H9 (cell line): ENCODE data around the gene PTPRN2. TPM values are rescaled to one million over a fixed set of nuclear protein-coding genes. Genes with fewer than 3 reads are reported as not detected.
"Not testable (repeated sequence)": the region's sequence is repeated elsewhere in the genome, so short reads cannot be mapped to it uniquely, and the experiment has no call there.

Experiments used
- DNase-seq: peaks from one replicate; pipeline ENCODE4 v3.0.0-alpha.2; 2017
- H2AFZ ChIP-seq: one replicate; pipeline ENCODE4 v1.6.1; 2013; ENCODE audit warnings: mild to moderate bottlenecking, low read length, control low read depth, moderate library complexity
- H2AK5ac ChIP-seq: 2 replicates; pipeline ENCODE4 v1.6.1; 2013; ENCODE audit warnings: low read length, control low read depth, mixed read lengths; ENCODE audit not compliant: insufficient read length
- H2BK120ac ChIP-seq: one replicate; pipeline ENCODE4 v1.6.1; 2013; ENCODE audit warnings: low read depth, mild to moderate bottlenecking, low read length, control low read depth, inconsistent platforms; ENCODE audit not compliant: poor library complexity, severe bottlenecking
- H2BK12ac ChIP-seq: 2 replicates; pipeline ENCODE4 v1.6.1; 2013; ENCODE audit warnings: low read length, control low read depth, mixed read lengths, low read depth; ENCODE audit not compliant: insufficient read length
- H2BK15ac ChIP-seq: 2 replicates; pipeline ENCODE4 v1.6.1; 2013; ENCODE audit warnings: low read depth, low read length, control low read depth
- H2BK20ac ChIP-seq: one replicate; pipeline ENCODE4 v1.6.1; 2013; ENCODE audit warnings: low read depth, mild to moderate bottlenecking, low read length, control low read depth, inconsistent platforms; ENCODE audit not compliant: poor library complexity, severe bottlenecking
- H2BK5ac ChIP-seq: 2 replicates; pipeline ENCODE4 v1.6.1; 2013; ENCODE audit warnings: low read length, control low read depth, mixed read lengths; ENCODE audit not compliant: insufficient read length
- H3K14ac ChIP-seq: 2 replicates; pipeline ENCODE4 v1.6.1; 2013; ENCODE audit warnings: low read length, control low read depth; ENCODE audit not compliant: insufficient read depth
- H3K18ac ChIP-seq: 2 replicates; pipeline ENCODE4 v1.6.1; 2013; ENCODE audit warnings: low read depth, mild to moderate bottlenecking, mixed read lengths, low read length, control low read depth; ENCODE audit not compliant: insufficient read length
- H3K23ac ChIP-seq: 2 replicates; pipeline ENCODE4 v1.6.1; 2013; ENCODE audit warnings: low read length, control low read depth, mixed read lengths, low read depth; ENCODE audit not compliant: insufficient read length
- H3K23me2 ChIP-seq: 2 replicates; pipeline ENCODE4 v1.6.1; 2013; ENCODE audit warnings: low read depth, mild to moderate bottlenecking, mixed read lengths, low read length, control low read depth; ENCODE audit not compliant: insufficient read length, poor library complexity, severe bottlenecking
- H3K27ac ChIP-seq: 2 replicates; pipeline ENCODE4 v1.5.1; 2013; ENCODE audit warnings: low read length, control low read depth, mixed read lengths, low read depth; ENCODE audit not compliant: insufficient read length
- H3K27me3 ChIP-seq: 2 replicates; pipeline ENCODE4 v1.6.1; 2013; ENCODE audit warnings: low read length, control low read depth, inconsistent platforms; ENCODE audit not compliant: insufficient read depth
- H3K4ac ChIP-seq: 2 replicates; pipeline ENCODE4 v1.6.1; 2013; ENCODE audit warnings: low read depth, mild to moderate bottlenecking, control low read depth, inconsistent platforms, low read length, moderate library complexity
- H3K4me1 ChIP-seq: 2 replicates; pipeline ENCODE4 v1.6.1; 2013; ENCODE audit warnings: low read length, control low read depth, inconsistent platforms; ENCODE audit not compliant: insufficient read depth
- H3K4me2 ChIP-seq: 2 replicates; pipeline ENCODE4 v1.6.1; 2013; ENCODE audit warnings: low read length, control low read depth, mixed read lengths; ENCODE audit not compliant: insufficient read length, insufficient read depth
- H3K56ac ChIP-seq: 2 replicates; pipeline ENCODE4 v1.6.1; 2013; ENCODE audit warnings: low read depth, mild to moderate bottlenecking, mixed read lengths, low read length, control low read depth; ENCODE audit not compliant: insufficient read length
- H3K79me1 ChIP-seq: 2 replicates; pipeline ENCODE4 v1.6.1; 2013; ENCODE audit warnings: low read depth, mild to moderate bottlenecking, moderate library complexity, low read length, control low read depth, inconsistent platforms; ENCODE audit not compliant: insufficient read depth, poor library complexity, severe bottlenecking
- H3K79me2 ChIP-seq: 2 replicates; pipeline ENCODE4 v1.6.1; 2013; ENCODE audit warnings: low read length, control low read depth, inconsistent platforms; ENCODE audit not compliant: insufficient read depth
- H3K9ac ChIP-seq: 2 replicates; pipeline ENCODE4 v1.6.1; 2013; ENCODE audit warnings: low read length, control low read depth, mixed read lengths; ENCODE audit not compliant: insufficient read length; ENCODE audit errors: extremely low read depth
- H3K9me3 ChIP-seq: one replicate; pipeline ENCODE4 v1.6.1; 2013; ENCODE audit warnings: low read depth, low read length, inconsistent platforms; ENCODE audit not compliant: control insufficient read depth
- H3T11ph ChIP-seq: one replicate; pipeline ENCODE4 v1.6.1; 2013; ENCODE audit warnings: mild to moderate bottlenecking, low read length, control low read depth, inconsistent platforms
- H4K20me1 ChIP-seq: one replicate; pipeline ENCODE4 v1.6.1; 2013; ENCODE audit not compliant: control insufficient read depth, insufficient read length, insufficient read depth
- H4K5ac ChIP-seq: 2 replicates; pipeline ENCODE4 v1.6.1; 2013; ENCODE audit warnings: low read depth, mild to moderate bottlenecking, mixed read lengths, low read length, control low read depth; ENCODE audit not compliant: insufficient read length
- H4K8ac ChIP-seq: replicated peaks from 2 replicates; pipeline ENCODE4 v1.6.1; 2013; ENCODE audit warnings: low read length, control low read depth, mixed read lengths, low read depth; ENCODE audit not compliant: insufficient read length
- H4K91ac ChIP-seq: 2 replicates; pipeline ENCODE4 v1.6.1; 2013; ENCODE audit warnings: low read depth, mild to moderate bottlenecking, moderate library complexity, mixed read lengths, low read length, control low read depth; ENCODE audit not compliant: insufficient read length
- H3K27ac Mint-ChIP-seq, 3 experiments: 2 replicates in 2 of 3; 3 replicates in 1 of 3; pipeline ENCODE4 v1.8.0; 2020 to 2021; ENCODE audit warnings: mixed read lengths in 3 of 3, mild to moderate bottlenecking in 1 of 3, moderate library complexity in 1 of 3
- H3K27me3 Mint-ChIP-seq: 2 replicates; pipeline ENCODE4 v1.8.0; 2021; ENCODE audit warnings: low read depth, mild to moderate bottlenecking, moderate library complexity, mixed read lengths
- H3K36me3 Mint-ChIP-seq, 3 experiments: 2 replicates in 2 of 3; 3 replicates in 1 of 3; pipeline ENCODE4 v1.8.0; 2020 to 2021; ENCODE audit warnings: low read depth in 3 of 3, mixed read lengths in 3 of 3; ENCODE audit not compliant: insufficient read depth in 1 of 3
- H3K4me1 Mint-ChIP-seq, 2 experiments: 2 replicates each; pipeline ENCODE4 v1.8.0; 2020; ENCODE audit warnings: mixed read lengths in 2 of 2
- H3K4me3 Mint-ChIP-seq, 2 experiments: 2 replicates in 1 of 2; 3 replicates in 1 of 2; pipeline ENCODE4 v1.8.0; 2020 to 2021; ENCODE audit warnings: mild to moderate bottlenecking in 2 of 2, mixed read lengths in 2 of 2, moderate library complexity in 1 of 2
- H3K9me3 Mint-ChIP-seq, 2 experiments: 2 replicates in 1 of 2; 3 replicates in 1 of 2; pipeline ENCODE4 v1.8.0; 2020; ENCODE audit warnings: mild to moderate bottlenecking in 2 of 2, mixed read lengths in 2 of 2, moderate library complexity in 1 of 2
- WGBS: extraction: QIAGEN DNeasy Blood & Tissue Kit; methylation state at CpG from one replicate; pipeline ENCODE4 v1.1.7; 2013; ENCODE audit warnings: missing lambda C conversion rate, low lambda C conversion rate, mixed read lengths; ENCODE audit not compliant: insufficient read length; ENCODE audit errors: extremely low coverage; 5-methylcytosine and 5-hydroxymethylcytosine counted together
- total RNA-seq: library from RNA; stranded (reverse); gene quantifications from 2 replicates; pipeline ENCODE4 v1.2.1, GENCODE V29; 2021
- TF ChIP-seq, protein P1 (sequence below): fragments of 200-600 bp; sonication (generic); conservative IDR thresholded peaks from 3 replicates; pipeline ENCODE4 v1.8.0; 2021; ENCODE audit warnings: antibody characterized with exemption, mild to moderate bottlenecking

PTPRN2 gene
- total RNA-seq, 1 experiment from 2014 or later: 5.2 TPM

DNA sequence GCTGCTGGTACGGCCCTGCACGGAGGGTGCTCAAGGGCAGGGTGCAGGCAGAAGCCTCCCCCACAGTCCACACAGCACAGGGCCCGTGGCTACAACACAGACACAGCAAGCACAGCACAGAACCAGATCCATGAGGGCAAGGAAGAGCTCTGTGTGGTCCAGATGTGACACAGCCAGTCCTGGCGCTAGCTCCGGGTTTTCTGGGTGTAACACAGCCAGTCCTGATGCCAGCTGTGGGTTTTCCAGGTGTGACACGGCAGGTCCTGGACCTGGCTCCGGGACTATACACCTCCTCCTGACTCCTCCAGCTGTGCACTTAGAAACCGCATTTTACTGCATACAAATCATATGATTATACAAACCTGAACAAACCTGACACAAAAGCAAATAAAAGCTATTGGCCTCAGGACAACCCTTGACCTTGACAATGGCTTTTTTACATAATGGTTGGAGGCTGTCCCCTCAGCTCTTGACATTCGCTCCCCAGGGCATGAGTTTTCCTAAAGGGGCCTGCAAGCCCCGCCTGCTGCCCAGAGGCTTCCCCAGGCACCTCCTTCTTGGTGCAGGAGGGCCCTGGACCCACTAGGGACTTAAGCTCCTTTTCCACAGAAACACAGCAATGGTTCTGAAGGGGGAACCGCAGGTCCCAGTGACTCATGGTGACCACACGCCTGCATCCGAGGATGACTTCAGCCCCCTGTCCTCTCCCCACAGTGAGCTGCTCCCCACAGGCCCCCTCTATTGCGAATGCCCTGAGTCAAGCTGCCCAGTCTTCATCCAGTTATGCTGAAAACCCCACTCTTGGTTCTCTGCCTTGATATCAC is 209.6 kb downstream of the PTPRN2 start:
- H2BK5ac ChIP-seq: no peak overlapping the region
- H3K4me1 Mint-ChIP-seq: peaks cover 6 to 13% of the 10 kb centered on the region in 2 experiments
- no peak overlapping the region for H3K4me3 Mint-ChIP-seq
- no peak overlapping the region for H3K27ac Mint-ChIP-seq
- no peak overlapping the region for H4K8ac ChIP-seq
- H3K4ac ChIP-seq: no peak overlapping the region
- no CpG with 5 or more reads among the region's 14 CpGs for WGBS
- H3K18ac ChIP-seq: no peak overlapping the region
- H2BK120ac ChIP-seq: no peak overlapping the region
- no peak overlapping the region for H2BK15ac ChIP-seq
- H2BK12ac ChIP-seq: no peak overlapping the region
- H3K23me2 ChIP-seq: no peaks in the 10 kb centered on the region
- H4K91ac ChIP-seq: no peak overlapping the region
- no peak overlapping the region; the same call in 1 of the 2 replicates for H3K14ac ChIP-seq
- H3K79me2 ChIP-seq: no peaks in the 10 kb centered on the region
- no peak overlapping the region for H3K4me2 ChIP-seq
- no peak overlapping the region for H3T11ph ChIP-seq
- no peaks in the 10 kb centered on the region for H3K27me3 ChIP-seq
- no peak overlapping the region for H2BK20ac ChIP-seq
- no peak overlapping the region for H3K23ac ChIP-seq
- no peak for DNase-seq
- no peaks in the 10 kb centered on the region for H3K9me3 ChIP-seq
- H3K4me1 ChIP-seq: no peaks in the 10 kb centered on the region; the same call in 1 of the 2 replicates
- no peak overlapping the region for H2AFZ ChIP-seq
- no peak overlapping the region for H2AK5ac ChIP-seq
- H4K20me1 ChIP-seq: no peaks in the 10 kb centered on the region
- H3K56ac ChIP-seq: no peak overlapping the region
- H3K36me3 Mint-ChIP-seq: peaks cover 0 to 25% (median 25%) of the 10 kb centered on the region in 3 experiments
- H3K9me3 Mint-ChIP-seq: peaks cover 33 to 38% of the 10 kb centered on the region in 2 experiments
- no peaks in the 10 kb centered on the region for H3K79me1 ChIP-seq
- H3K27me3 Mint-ChIP-seq: peaks cover 21% of the 10 kb centered on the region
- TF ChIP-seq, protein P1, sequence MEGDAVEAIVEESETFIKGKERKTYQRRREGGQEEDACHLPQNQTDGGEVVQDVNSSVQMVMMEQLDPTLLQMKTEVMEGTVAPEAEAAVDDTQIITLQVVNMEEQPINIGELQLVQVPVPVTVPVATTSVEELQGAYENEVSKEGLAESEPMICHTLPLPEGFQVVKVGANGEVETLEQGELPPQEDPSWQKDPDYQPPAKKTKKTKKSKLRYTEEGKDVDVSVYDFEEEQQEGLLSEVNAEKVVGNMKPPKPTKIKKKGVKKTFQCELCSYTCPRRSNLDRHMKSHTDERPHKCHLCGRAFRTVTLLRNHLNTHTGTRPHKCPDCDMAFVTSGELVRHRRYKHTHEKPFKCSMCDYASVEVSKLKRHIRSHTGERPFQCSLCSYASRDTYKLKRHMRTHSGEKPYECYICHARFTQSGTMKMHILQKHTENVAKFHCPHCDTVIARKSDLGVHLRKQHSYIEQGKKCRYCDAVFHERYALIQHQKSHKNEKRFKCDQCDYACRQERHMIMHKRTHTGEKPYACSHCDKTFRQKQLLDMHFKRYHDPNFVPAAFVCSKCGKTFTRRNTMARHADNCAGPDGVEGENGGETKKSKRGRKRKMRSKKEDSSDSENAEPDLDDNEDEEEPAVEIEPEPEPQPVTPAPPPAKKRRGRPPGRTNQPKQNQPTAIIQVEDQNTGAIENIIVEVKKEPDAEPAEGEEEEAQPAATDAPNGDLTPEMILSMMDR: no peak
- no peak overlapping the region for H4K5ac ChIP-seq
- no peak overlapping the region for H3K9ac ChIP-seq
- no peak overlapping the region for H3K27ac ChIP-seq

DNA sequence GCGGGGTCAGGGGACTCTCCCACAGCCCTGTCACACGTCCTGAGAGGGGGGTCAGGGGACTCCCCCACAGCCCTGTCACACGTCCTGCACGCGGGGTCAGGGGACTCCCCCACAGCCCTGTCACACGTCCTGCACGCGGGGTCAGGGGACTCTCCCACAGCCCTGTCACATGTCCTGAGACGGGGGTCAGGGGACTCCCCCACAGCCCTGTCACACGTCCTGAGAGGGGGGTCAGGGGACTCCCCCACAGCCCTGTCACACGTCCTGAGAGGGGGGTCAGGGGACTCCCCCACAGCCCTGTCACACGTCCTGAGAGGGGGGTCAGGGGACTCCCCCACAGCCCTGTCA is 210.8 kb downstream of the PTPRN2 start:
- H3K27me3 ChIP-seq, H3K79me2 ChIP-seq, H4K5ac ChIP-seq, H3K18ac ChIP-seq, H4K91ac ChIP-seq, DNase-seq, H2BK15ac ChIP-seq, H3K9me3 ChIP-seq, H3K4ac ChIP-seq, H3K4me3 Mint-ChIP-seq, H3K4me1 Mint-ChIP-seq, H2AFZ ChIP-seq, H4K8ac ChIP-seq, H3K4me1 ChIP-seq, H3K56ac ChIP-seq, H2BK20ac ChIP-seq, H3K79me1 ChIP-seq, H2BK120ac ChIP-seq, H3K9ac ChIP-seq, H2AK5ac ChIP-seq, H3K27ac ChIP-seq, H3K14ac ChIP-seq, H3T11ph ChIP-seq, H2BK12ac ChIP-seq, H3K23me2 ChIP-seq, H3K27ac Mint-ChIP-seq, H3K23ac ChIP-seq, H3K4me2 ChIP-seq, H2BK5ac ChIP-seq, H4K20me1 ChIP-seq: not testable (repeated sequence)
- WGBS: no CpG with 5 or more reads among the region's 12 CpGs
- Mint-ChIP-seq H3K9me3 (peaks cover 28 to 32% of the 10 kb centered on the region in 2 experiments), H3K27me3 (peaks cover 19% of the 10 kb centered on the region), H3K36me3 (peaks cover 0 to 25% (median 21%) of the 10 kb centered on the region in 3 experiments)
